Fibroblast of gingiva (primary cell): ENCODE results near the gene SMIM10L1.
A peak's percentile ranks its signal among the peaks of the same experiment; 100 is the strongest.

Experiments used
- DNase-seq: peaks from one replicate; pipeline ENCODE4 v3.0.0-alpha.2; 2011; ENCODE audit warnings: low read depth

SMIM10L1 gene

DNA sequence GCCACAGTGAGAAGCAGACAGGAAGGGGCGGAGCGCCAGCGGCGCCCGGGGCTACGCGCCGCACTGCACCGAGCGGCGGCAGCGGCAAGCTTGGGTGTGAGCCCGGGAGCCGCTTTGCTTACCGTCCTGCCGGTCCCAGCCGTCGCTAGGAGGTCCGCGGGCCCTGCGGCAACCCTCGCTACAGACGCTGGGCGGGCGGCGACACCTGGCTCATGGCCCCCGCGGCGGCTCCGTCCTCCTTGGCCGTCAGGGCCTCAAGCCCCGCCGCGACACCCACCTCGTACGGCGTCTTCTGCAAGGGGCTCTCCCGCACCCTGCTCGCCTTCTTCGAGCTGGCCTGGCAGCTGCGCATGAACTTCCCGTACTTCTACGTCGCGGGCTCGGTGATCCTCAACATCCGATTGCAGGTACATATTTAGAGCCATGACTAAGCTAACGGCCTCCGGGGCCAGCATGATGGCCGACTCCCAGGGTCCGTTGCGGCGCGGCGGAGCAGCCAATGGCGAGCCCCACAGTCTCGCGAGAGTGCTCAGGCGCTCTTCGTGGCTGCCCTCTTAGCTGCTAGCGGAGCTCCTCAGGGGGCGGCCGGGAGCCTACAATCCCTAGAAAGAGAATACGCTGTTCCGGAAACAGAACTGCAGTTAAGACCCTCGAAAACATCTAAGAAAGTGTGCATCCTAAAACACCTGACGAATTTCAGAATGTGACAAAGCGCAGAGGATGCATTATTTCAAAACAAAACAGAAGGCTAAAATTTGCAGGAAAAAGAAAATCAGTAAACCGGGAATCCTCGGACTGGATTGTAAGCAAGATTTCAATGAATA is at the start of gene SMIM10L1:
TSS of gene SMIM10L1 (plus strand) at position 50 of the 824 bp plus-strand sequence. CDS start at position 213, 163 bp downstream.
- DNase-seq, result peak; percentile 94

DNA sequence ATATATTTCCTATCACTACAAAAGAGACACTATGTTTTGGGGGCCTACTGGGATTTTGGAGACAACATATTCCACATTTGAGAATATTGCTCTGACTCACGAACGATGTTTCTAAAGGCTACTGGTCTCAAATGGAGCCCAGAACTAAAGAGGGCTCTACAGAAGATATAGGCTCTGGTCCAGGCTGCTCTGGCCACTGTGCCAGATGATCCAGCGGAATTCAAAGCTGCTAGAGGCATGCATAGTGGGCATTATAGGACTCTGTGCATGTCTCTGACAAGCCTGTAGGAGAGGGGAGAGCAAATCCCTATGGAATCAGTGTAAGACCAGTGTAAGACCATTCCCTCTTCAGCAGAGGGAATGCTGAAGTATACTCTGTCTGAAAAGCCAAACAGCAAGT is 40.6 kb upstream of the SMIM10L1 start:
- DNase-seq, result no peak

DNA sequence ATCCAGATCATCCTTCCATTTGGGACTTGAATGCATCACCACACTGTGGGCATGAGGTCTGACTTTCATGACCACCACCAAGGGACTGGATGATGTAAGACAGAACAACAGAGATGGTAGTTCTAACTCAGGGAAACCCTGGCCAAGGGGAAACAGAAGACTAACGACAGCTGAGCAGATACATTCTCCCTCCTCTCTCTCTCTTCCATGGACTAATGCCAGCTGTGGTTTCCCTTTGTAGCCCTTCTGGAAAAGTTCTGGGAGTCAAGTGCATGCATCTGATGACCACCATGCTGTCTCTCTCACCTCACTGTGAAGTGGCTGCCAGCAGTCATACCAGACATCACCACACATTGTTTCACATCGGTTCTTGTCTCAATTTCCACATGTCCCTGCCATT is 40.0 kb upstream of the SMIM10L1 start:
- DNase-seq, result no peak

DNA sequence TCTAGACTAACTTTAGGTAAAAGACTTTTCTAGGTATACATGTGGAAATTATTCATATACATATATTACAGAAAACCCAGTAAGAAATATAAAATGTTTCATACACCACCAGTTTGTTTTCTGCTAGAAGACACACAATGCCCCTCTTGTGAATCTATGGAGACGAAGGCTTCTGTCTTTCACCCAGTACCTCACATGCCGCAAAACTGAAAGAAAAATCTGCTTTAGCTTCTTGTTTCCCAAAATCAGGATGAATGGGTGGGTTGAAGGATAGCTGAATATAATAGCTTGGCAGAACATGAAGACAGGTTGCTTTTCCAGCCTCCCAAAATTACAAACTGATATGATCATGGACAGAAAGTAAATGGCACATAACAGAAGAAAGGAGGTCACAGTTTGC is 37.8 kb upstream of the SMIM10L1 start:
- DNase-seq, result no peak

DNA sequence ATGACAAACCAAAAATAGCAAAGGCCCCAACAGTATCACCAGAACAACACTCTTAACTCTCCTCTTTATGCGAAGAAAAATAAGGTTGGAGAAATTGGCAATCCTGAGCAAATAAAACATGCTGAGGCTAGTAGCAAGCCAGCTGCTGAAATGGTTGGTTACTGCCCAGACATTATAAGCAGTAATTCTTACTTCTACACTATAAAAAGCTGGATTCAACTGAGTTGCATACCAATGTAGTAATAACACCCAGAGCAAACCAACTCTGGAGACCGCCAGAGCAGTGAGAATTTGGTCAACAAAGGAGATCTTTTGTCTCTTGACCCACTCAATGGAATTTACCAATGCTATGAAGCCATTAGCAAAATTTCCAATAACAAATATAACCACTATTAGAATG is 37.2 kb upstream of the SMIM10L1 start:
- no peak for DNase-seq

DNA sequence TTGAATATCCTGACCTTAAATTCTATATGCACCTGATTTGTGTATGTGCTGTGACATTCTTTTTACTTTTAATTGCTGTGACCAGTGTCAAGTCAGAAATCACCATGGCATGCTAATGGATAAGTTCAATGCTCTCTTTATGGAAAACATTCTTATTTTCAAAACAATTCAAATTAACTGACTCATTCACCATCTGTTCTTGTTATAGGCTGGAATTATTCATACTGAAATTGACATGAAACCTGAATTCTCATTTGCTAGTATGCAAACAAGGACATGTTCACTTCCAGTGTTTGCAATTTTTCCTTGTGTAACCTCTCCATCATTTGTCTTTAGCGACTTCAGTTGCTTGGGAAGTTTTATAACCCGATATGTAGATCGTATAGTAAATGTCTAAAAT is 36.7 kb upstream of the SMIM10L1 start, which contains the start of gene TAS2R30:
TSS of gene TAS2R30 (minus strand) at position 340 of the 400 bp plus-strand sequence. CDS start 400 bp downstream, outside the sequence.
- DNase-seq, result peak; percentile 20

DNA sequence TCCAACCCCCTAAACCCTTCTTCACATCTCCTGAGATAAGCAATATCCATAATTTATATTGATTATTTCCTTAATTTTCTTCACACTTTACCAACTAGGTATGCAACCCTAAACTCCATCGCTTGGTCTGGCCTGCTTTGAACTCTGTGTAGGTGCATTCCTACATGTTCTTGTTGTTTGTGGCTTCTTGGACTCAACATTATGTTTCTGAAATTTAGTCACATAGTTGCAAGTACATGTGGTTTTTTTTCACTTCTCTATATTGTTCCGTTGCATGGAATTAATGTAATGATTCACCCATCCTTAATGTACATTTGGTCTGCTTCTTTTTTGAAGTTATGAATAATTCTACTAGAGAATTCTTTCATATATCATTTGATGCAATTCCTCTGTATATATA is 34.9 kb upstream of the SMIM10L1 start:
- no peak for DNase-seq

DNA sequence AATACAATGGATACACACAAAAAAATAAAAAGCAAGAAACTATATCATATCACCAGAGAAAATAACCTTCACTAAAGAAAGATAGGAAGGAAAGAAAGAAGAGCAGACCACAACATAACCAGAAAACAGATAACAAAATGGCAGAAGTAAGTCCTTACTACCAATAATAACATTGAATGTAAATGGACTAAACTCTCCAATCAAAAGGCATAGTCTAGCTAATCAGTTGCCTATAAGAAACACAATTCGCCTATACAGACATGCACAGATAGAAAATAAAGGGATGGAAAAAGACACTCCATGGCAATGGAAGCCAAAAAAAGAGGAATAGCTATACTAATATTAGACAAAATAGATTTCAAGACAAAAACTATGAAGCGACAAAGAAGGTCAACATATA is 27.6 kb upstream of the SMIM10L1 start:
- DNase-seq, result no peak

DNA sequence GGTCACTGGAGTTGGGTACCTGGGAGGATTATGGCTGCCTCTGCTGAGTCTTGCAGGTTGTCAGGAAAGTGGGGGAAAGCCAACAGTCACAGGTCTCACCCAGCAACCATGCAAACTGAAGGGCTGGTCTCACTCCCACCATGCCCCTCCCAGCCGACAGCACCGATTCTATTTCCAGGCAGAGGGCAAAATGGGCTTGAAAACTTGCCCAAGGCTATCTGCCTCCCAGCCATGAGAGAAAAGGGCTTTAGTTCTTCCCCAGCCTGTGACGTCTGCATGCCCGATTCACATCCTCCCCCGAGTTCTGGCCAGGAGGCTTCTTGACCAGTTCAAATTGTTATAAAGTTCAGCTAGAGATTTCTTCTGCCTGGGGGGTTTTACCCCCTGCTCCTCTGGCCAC is 26.7 kb upstream of the SMIM10L1 start:
- no peak for DNase-seq

DNA sequence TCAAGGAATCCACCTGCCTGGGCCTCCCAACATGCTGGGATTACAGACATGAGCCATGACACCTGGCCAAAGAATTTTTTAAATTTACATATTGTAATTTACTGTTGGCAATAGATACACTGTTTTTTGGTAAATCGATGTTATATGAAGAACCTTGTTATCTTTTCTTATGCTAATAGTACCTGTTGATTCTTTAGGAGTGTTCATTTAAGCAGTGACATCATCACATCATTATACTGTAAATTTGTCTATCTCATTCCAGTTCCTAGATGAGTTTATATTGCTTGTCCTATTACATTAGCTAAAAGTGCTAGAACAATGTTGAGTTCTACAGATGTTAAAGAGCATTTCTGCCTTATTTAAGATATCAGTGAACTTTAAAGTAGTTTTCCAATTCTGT is 23.6 kb upstream of the SMIM10L1 start:
- DNase-seq, result no peak

DNA sequence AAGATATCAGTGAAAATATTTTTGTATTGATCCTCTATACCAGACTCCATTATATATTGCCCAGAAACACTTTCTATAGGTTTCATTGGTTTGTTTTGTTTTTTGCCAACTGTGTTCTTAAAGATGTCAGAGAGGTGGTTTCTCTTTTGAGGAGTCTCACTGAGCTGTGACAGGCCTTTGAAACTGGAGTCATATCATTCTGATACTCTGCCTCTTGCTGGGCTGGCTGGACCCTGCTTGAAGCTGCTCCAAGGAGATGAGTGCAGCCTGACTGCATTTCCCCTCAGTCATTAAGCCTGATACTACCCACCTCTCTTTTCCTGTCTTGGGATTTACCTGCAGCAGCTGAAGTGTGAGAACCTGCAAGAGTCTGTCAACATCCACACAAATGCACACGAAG is 20.2 kb upstream of the SMIM10L1 start:
- DNase-seq, result no peak

DNA sequence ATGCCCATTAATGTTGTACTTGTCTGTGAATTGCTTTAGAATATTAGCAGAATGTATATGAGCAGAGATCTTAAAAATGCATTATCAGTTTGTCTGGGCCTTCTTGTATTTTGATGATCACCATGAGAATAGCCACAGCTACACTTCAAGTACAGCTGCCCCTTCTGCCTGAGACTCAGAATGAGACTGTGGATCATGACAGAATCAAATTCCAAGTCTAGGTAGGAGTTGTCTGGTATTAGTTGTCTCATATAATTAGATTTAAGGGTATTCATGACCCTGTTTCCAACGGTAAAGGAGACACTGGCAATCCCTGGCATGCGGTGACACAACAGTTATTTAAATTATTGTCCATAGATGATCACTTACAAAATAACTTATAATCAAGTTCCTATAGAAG is 18.3 kb upstream of the SMIM10L1 start:
- DNase-seq, result no peak

DNA sequence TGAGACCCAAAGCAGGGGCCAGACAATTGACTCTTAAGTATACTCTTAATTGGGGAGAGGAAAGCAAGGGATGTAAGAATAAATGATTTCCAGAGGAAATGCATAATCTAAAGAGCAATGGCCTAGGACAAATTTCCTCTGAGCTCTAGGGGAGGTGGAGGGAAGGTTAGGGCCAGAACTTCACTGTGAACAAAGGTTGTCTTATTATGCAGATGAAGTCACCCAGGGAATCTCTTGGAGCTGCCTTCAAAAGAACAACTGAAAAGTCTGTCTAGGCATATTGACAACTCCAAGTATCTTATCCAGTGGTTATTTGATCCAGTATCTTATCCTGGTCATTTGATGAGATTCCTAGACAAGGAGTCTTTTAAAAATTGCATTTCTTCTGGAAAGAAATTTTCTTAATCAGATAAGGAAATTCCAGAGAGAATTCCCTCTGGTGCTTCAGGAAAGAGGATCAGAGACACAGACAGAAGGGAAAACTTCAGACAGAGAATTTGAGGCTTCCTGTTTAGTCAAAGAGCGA is 16.5 kb upstream of the SMIM10L1 start:
- DNase-seq, result no peak

DNA sequence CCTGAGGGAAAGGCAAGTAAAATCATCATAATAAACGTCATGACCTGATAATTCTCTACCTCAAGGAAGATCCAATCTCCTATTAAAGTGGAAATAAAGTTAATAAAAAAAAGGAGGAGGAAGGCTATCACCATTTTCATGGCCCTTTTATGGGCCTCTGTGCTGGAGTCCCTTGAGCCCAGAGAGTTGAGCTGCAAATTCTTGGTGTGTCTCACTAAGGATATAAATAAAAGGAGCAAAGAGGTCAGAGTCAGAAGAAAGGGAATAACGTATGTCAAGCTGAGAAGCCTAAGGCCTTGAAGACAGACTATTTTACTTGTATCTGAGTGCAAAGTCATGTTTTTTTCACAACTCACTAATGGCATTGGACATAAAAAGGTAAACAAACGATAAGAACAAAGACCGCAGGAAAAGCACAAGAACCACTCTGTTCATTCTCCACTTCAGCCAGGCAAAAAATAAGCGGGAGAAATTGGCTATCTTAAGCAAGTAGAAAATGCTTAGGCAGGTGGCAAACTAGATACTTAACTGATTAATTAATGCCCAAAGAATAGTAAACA is 12.0 kb upstream of the SMIM10L1 start:
- no peak for DNase-seq

DNA sequence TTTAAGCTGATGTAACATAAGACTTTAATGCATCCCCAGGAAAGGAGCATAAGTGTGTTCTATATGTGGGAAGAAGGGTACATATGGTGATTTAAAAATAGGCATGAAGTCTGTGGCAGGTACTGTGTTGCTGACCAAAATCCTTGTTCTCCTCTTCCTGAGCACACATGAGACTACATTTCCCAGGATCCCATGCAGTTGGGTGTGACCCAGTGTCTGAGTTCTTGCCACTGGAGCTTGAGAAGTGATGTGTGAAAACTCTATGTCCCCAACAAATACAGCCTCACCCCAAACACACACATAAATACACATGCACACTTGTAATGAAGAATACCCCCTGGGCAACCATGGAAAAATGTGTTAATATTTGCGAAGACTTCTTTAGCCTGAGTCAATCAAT is 8.5 kb upstream of the SMIM10L1 start:
- no peak for DNase-seq

DNA sequence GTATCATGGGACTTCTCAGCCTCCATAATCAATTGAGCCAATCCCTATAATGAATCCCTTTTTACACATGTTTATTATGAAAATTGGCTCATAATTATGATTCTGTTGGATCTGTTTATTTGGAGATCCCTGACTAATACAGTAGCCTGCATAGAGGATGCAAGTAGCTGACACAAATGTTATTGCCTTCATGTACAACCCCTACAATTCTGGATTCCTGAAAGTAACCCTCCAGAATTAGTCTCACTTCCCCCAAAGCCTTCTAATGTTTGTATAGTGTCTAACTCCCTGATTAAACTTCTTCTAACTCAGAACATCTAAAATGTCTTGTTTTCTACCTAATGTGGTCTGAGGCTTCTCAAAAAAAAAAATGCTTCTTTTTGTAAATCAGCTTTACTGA is 6.6 kb upstream of the SMIM10L1 start:
- DNase-seq, result no peak

DNA sequence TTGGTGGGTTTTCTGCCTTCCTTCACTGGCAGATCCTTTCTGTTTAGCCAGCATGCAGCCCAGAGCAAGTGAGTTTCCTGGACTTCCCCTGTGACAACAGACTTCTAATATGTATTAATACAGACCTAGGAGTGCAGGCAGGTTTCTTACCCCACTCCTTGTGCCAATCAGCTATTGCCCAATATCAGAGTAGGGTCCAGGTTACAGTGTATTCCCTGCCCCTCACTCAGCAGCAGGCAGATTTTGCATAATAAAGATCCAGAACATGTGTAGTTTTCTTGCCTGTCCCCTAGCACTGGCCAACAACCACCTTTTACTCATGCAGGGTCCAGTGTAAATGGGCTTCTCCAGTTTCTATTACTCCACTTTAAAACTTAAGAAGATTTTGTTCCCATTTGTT is 4.7 kb upstream of the SMIM10L1 start:
- no peak for DNase-seq

DNA sequence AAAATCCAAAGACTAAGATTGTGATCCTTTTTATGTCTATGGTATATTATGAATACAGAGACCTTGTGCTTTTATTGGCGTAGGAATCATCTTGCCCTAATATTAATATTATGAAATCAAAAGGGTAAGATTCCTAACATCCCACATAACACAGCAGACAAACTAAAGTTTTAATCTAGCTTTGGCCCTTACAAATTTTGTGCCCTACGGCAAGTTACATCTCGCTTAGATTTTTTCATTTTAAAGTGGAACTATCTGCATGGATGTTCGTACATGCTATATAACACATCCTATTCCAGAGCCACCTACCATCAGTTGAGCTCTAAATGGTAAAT is 217 bp upstream of the SMIM10L1 start:
- no peak for DNase-seq

DNA sequence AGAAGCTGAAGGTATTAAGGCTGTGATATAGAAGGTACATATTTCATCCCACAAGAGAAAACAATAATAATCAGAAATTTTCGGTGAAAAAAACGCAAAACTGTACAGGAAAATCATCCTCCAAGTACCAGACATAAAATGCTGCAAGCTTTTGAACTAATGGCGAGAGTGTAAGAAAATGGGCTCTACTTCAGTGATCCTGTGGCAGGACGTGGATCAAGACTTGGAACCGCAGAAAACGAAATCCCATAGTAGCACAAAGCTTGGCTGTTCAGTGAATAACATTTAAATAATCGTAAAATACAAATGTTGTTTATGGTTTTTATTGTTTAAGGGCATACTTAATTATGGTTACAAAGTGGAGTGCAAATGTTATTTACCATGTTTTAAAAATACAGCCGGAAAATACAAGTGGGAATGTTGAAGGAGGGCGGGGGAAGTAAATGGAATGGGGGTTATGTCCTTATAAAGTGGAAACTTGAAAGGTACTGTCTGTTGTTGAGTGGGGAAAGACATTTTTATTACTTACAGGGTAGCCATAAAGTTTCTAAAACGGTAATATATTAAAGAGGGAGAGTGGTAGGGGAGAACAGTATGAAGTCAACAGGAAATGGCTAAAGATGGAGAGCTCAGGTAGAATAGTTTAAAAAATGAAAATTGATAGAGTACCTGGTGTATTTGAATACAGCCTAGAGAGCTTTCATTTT is 1.1 kb downstream of the SMIM10L1 start:
- no peak for DNase-seq

DNA sequence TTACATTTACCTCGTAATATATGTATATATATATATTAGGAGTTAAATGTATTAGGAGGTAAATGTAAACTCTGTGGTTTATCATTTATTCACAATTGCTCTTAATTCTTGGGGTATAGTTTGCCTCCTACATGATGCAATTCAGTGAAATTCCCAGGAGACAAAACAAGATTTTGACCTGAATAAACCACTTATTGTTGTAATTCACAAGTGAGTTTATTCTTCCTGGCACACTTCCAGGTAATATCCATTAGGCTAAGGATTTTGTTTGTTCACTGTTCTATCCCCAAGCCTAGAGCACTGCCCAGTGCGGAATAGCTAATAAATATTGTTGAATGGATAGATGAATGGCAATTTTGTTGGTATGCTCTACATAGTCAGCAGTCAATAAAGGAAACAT is 3.0 kb downstream of the SMIM10L1 start:
- DNase-seq, result no peak

DNA sequence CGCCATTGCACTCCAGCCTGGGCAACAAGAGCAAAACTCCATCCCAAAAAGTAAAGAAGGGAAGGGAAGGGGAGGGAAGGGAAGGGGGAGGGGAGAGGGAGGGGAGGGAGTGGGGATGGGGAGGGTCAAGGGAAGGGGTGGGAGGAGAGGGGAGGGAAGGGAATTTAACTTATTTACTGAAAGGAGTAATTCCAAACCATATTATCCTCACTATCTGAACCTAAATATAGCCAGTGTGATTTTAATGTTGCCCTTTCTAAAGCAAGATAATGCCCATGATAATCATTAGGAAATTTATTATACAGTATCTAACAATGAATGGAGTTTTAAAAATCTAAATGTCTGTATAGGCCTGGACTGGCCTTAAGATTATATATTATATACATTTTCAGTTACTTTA is 7.3 kb downstream of the SMIM10L1 start:
- no peak for DNase-seq

DNA sequence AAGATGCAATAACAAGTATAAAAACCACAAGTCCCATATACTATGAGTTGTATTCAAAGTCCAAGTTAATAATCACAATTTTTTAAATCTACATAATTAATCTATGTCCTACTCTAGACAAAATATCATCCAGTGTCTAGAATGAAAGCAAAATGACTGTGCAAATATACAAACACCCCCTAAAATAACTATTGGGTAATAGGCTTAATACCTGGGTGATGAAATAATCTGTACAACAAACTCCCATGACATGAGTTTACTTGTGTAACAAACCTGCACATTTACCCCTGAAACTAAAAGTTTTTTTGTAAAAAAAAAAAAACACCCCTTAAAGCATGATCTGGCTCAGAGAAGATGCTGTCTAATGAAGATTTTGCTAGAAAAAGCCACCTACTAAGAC is 11.5 kb downstream of the SMIM10L1 start:
- DNase-seq, result no peak

DNA sequence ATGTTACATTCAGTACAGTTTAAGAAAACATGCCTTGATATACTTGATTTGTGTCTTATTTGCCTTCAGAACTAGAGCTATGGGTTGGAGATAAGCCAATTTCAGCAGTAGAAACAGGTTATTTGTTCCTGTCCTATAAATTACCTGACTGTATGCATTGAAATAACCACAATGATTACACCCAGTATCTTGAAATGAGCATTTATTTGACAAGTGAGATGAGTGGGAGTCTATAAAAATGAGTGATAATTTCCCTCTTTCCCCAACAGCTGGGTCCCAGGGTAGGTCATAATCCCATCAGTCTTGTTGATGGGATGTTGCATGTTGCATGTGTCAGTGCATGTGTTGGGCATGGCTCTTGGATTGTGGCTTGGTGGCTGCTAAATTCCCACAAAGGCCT is 12.0 kb downstream of the SMIM10L1 start:
- no peak for DNase-seq
